Calu3 (cell line): ENCODE results near the gene TNNT2. TPM values are rescaled to one million over a fixed set of nuclear protein-coding genes. Genes with fewer than 3 reads are reported as not detected.

Experiments used
- BruUV-seq: library from RNA; stranded (reverse); fragments of 400-500 nt; replicated peaks from 2 replicates; lab custom pipeline; 2021; lab: Mats Ljungman, UMichigan
- CTCF ChIA-PET: fragments of 300-600 bp; sonication (Branson Sonifier 250); formaldehyde crosslinking; loops from one replicate; lab custom pipeline; 2022; ENCODE audit warnings: antibody characterized with exemption; lab: Charles Lee
- DNase-seq: peaks from one replicate; pipeline ENCODE4 v3.0.0; 2022
- H3K27ac Mint-ChIP-seq: one replicate; pipeline ENCODE4 v1.8.0; 2022; ENCODE audit warnings: mixed read lengths; ENCODE audit not compliant: unreplicated experiment
- H3K27me3 Mint-ChIP-seq: one replicate; pipeline ENCODE4 v1.8.0; 2022; ENCODE audit warnings: mixed read lengths; ENCODE audit not compliant: unreplicated experiment
- H3K36me3 Mint-ChIP-seq: one replicate; pipeline ENCODE4 v1.8.0; 2022; ENCODE audit warnings: mild to moderate bottlenecking, moderate library complexity, mixed read lengths; ENCODE audit not compliant: insufficient read depth, unreplicated experiment
- H3K4me1 Mint-ChIP-seq: one replicate; pipeline ENCODE4 v1.8.0; 2022; ENCODE audit warnings: mild to moderate bottlenecking, low read depth, mixed read lengths; ENCODE audit not compliant: unreplicated experiment
- H3K4me3 Mint-ChIP-seq: one replicate; pipeline ENCODE4 v1.8.0; 2022; ENCODE audit warnings: mild to moderate bottlenecking, low read depth, moderate library complexity, mixed read lengths; ENCODE audit not compliant: unreplicated experiment
- H3K9me3 Mint-ChIP-seq: one replicate; pipeline ENCODE4 v1.8.0; 2022; ENCODE audit warnings: low read depth, mixed read lengths; ENCODE audit not compliant: unreplicated experiment
- CTCF ChIP-seq: fragments of 200-600 bp; IDR thresholded peaks from one replicate; pipeline ENCODE4 v1.8.0; 2022; ENCODE audit warnings: antibody characterized with exemption; ENCODE audit not compliant: unreplicated experiment
- intact Hi-C: fragments of 100-400 bp; cut with micrococcal nuclease; formaldehyde crosslinking; loops from one replicate; pipeline ENCODE4 v1.10.0; 2022; ENCODE audit not compliant: unreplicated experiment
- total RNA-seq: library from RNA; stranded (reverse); gene quantifications from 2 replicates; pipeline ENCODE4 v1.2.3, GENCODE V29; 2022

The TNNT2 gene
- total RNA-seq, 1 experiment from 2014 or later, result 1.4 TPM

GRCh38 chr1:201403359-201403758 lies 25.9 kb upstream of the TNNT2 start:
- intact Hi-C loops, result no loop called here
- peaks cover 57% of the 10 kb centered on the region for H3K36me3 Mint-ChIP-seq
- no peaks in the 10 kb centered on the region for H3K9me3 Mint-ChIP-seq
- no peak overlapping the region for H3K4me3 Mint-ChIP-seq
- H3K4me1 Mint-ChIP-seq, result no peaks in the 10 kb centered on the region
- H3K27ac Mint-ChIP-seq, result no peak overlapping the region
- CTCF ChIA-PET, result no interaction called here
- BruUV-seq, result no TSS peak
- no peak for TF ChIP-seq CTCF
- H3K27me3 Mint-ChIP-seq, result no peaks in the 10 kb centered on the region
- DNase-seq, result no peak

DNA sequence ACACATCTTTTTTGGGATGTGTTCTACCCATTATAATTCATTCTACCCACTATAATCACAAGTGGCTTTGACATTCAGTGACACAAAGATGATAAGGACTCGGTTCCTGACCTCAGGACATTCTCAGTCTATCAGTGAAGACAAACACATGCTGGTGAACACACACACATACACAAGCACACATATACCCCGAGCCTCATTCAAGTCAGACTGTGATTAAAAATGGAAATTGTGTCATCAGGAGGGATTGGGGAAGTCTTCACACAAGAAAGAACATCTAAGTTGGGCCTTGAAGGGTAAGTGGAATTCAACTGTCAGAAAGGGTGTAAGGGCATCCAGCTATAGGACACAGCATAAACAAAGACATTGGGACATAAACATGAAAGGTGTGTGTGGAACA lies 24.2 kb upstream of the TNNT2 start:
- BruUV-seq, result no TSS peak
- no peak for TF ChIP-seq CTCF
- H3K27ac Mint-ChIP-seq, result no peak overlapping the region
- CTCF ChIA-PET, result interaction anchor here (0.6 kb wide), 1 partner anchor 200 kb away, joined by 3 read pairs; no protein-coding TSS in a partner anchor
- DNase-seq, result no peak
- H3K36me3 Mint-ChIP-seq, result peaks cover 63% of the 10 kb centered on the region
- H3K27me3 Mint-ChIP-seq, result no peaks in the 10 kb centered on the region
- intact Hi-C loops, result no loop called here
- H3K9me3 Mint-ChIP-seq, result no peaks in the 10 kb centered on the region
- peaks cover 13% of the 10 kb centered on the region for H3K4me1 Mint-ChIP-seq
- no peak overlapping the region for H3K4me3 Mint-ChIP-seq

DNA sequence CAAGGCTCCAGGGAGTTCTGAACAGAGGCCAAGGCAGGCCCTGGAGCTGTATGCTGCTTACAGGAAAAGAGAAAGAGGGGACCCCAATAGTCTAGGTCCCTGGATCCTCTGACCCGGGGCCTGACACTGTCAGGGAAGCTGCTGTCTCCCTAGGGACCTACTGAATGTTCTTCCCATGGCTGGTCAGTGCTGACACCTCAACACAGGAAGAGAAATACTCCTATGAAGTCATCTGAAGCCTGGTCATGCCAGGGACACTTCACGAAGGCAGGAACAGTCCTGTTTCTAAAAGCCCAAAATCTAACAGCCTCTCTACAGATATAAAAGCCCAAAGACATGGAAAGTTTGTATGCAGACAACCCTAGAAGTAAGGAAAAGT lies 23.4 kb upstream of the TNNT2 start:
- Mint-ChIP-seq H3K4me3 (peak overlapping the region; percentile 87), H3K27ac (peak overlapping the region; percentile 81), H3K27me3 (no peaks in the 10 kb centered on the region), H3K36me3 (peaks cover 67% of the 10 kb centered on the region), H3K4me1 (peaks cover 21% of the 10 kb centered on the region), H3K9me3 (no peaks in the 10 kb centered on the region)
- no peak for TF ChIP-seq CTCF
- BruUV-seq, result no TSS peak
- intact Hi-C loops, result no loop called here
- CTCF ChIA-PET, result interaction anchor here (1.6 kb wide), 1 partner anchor 15 kb away, joined by 7 read pairs; no protein-coding TSS in a partner anchor
- DNase-seq, result no peak

- no peak for DNase-seq
- Mint-ChIP-seq H3K4me3 (peak overlapping the region; percentile 87), H3K4me1 (peaks cover 26% of the 10 kb centered on the region), H3K36me3 (peaks cover 67% of the 10 kb centered on the region), H3K27me3 (no peaks in the 10 kb centered on the region), H3K9me3 (no peaks in the 10 kb centered on the region), H3K27ac (peak overlapping the region; percentile 81)
- TF ChIP-seq CTCF, result no peak
- CTCF ChIA-PET, result interaction anchor here (1.6 kb wide), 1 partner anchor 15 kb away, joined by 7 read pairs; no protein-coding TSS in a partner anchor
- BruUV-seq, result no TSS peak
- intact Hi-C loops, result no loop called here
Measured at GRCh38 chr1:201400212-201400851, 22.9 kb upstream of the TNNT2 start.
